Measurements from ENCODE around the gene ARRB2. TPM values are rescaled to one million over a fixed set of nuclear protein-coding genes. Genes with fewer than 3 reads are reported as not detected.
"Not testable (repeated sequence)": the region's sequence is repeated elsewhere in the genome, so short reads cannot be mapped to it uniquely, and the experiment has no call there.

ARRB2 gene
- polyA plus RNA-seq (2013, experiment 1 of 2; ENCODE audit: insufficient read length): 18.4 TPM
- polyA plus RNA-seq (2013, experiment 2 of 2; ENCODE audit: insufficient read length): 17.5 TPM

- peak; percentile 99 for DNase-seq
Measured at GRCh38 chr17:4709794-4710692, at the start of gene ARRB2. TSS of gene ARRB2 (plus strand) at chr17:4710632. CDS start at chr17:4710722, 90 bp downstream.

DNA sequence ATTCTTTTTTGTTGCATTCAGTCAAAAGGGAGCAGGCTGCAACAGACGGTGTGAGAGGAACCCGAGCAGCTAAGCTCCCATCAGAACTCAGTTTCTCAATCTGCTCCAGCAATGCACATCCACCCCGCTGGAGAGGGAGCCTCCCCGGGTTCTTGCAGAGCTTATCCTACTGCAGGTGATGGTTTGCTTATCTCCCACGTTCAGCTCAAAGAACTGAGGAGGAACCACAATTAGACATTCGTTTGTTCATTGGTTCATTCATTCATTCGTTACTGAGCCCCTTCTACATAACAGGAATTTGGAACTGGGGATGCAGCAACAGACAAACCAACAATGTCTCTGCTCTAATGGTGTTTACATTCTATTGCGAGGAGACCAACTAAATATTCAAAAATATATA is 46.7 kb upstream of the ARRB2 start:
- DNase-seq: no peak

GRCh38 chr17:4664230-4664629 is 46.2 kb upstream of the ARRB2 start:
- no peak for DNase-seq

DNA sequence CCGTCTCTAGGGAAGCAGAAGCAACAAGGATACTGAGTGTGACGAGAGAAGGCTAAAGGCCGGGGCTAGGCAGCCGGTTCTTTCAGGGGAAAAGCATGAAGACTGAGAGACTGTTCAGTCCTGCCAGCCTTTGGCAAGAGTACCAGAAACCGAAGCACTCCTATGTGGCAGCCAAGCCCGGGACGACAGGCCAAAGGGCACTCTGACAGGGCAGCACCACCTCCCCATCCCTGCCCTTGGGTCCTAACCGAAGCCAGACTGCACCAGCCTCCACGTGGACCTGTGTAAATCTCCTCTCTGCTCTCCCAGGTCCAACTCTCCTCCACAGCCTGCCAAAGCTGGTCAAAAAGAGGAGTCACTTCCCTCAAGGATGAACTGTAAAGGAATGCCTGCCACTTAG is 45.4 kb upstream of the ARRB2 start:
- no peak for DNase-seq

- no peak for DNase-seq
Measured at GRCh38 chr17:4666296-4666695, 44.1 kb upstream of the ARRB2 start.

DNA sequence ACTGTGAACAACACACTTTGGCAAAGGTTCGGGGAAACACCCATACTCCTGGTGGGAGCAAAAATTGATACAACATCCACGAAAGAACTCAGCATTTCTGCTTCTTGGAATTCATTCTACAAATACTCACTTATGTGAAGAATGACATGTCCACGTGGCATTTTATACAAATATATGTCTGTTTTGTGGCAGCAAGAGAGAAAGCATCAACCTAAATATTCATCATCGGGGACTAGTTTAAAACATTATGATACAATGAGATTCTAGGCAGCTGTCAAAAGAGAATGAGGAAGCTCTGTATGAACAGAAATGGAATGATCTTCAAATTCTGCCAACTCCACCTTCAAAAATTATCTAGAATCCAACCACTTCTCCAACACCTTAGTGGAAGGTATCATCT is 43.3 kb upstream of the ARRB2 start:
- DNase-seq: no peak

DNA sequence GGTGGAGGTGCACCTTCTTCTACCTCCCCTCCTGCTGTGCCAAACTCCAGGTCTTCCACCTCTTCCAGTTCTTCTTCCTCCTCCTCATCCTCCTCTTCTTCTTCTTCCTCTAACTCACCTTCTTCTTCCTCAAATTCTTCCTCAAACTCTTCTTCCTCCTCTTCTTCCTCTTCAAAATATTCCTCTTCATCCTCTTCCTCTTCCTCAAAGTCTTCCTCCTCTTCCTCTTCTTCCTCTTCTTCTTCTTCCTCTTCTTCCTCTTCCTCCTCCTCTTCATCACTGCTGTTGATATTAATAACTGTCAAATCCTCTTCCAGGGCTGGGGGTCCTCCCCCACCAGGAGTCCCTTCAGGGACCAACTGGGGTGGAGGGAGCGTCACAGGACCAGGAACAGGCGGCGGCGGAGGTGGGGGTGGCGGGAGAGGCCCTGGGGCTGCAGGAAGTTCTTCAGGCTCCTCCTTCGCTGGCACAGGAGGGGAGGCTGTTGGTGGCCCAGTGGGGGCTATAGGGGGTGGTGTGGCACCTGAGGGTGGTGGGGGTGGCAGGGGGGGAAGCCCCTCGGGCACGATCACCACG is 38.3 kb upstream of the ARRB2 start:
- no peak for DNase-seq

DNA sequence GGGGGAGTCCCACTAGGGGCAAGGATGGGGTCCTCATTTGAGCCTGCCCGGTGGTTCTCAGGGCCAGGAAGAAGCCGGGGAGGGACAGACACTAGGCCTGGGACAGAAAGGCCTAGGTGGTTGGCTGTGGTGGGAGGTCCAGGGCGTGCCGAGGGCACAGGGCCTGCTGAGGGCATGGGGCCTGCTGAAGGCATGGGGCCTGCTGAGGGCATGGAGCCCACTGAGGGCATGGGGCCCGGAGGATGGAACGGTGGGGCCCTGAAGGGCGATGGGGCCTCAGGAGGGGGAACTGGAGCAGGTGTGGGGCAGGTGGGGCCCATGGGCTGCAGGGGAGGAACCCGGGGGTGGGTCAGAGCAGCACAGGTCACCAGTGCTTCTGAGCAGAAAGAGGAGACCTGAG is 37.7 kb upstream of the ARRB2 start:
- DNase-seq: no peak

GRCh38 chr17:4673169-4673568 is 37.3 kb upstream of the ARRB2 start:
- DNase-seq: no peak

DNA sequence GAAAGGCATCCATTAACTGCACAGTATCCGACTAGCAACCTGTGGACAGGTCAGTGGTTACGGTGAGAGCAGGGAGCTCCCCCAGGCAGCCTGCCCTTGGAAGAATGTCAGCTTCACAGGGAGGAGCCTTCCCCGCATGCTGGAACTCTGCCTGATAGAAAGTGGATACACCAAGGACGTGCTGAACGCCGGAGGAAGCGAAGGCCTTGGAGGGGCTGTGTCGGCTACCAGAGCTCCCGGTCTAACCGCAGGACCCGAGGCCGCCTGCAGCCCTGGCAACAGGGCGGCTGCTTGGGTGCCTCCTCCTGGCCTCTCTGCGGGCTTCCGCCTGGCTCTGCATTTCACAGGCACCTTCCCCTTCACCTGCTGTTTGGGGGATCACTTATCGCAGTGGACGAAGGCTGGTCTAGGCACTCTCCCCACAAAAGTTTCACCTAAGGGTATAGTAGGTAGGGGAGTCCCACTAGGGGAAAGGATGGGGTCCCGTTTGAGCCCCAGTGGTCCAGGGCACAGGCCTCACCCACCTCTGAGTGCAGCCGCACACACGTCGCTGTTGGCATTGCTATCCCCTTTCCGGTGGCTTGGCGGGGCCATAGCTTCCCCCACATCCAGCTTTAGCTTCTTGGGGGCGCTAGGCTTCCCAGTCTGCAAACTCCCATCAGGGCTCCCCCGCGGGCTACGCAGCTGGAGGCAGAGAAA is 36.3 kb upstream of the ARRB2 start:
- no peak for DNase-seq

DNA sequence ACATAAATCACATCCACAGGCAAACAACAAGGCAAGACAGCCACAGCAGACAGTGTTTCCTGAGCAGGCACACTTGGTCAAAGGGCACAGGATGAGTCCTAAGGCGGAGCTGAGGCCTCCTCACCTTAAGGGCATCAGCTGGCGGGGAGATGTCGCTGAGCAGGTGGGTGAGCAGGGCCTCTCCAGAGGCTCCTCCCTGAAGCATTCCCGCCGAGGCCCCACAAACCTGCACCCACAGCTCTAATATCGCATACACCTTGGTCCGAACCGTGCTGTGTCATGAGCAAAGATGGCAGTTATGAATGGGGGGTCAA is 35.8 kb upstream of the ARRB2 start:
- DNase-seq: no peak

DNA sequence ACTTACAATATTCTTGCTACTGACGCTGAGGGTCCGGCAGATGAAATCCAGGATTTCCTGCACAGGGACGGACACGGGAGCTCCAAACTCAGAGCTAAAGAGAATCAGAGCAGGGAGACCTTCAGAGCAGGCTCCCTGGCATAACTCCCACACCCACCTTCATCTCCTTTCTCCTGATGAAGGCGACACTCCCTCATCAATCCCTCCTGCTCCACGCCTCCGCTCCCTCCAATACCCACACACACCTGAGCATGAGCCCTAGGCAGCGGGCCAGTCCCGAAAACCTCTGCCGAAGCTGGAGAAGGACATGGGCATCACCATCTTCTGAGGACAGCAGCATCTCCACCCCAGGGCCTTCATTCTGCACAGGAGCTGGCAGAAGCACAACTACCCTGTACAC is 34.6 kb upstream of the ARRB2 start:
- no peak for DNase-seq

DNA sequence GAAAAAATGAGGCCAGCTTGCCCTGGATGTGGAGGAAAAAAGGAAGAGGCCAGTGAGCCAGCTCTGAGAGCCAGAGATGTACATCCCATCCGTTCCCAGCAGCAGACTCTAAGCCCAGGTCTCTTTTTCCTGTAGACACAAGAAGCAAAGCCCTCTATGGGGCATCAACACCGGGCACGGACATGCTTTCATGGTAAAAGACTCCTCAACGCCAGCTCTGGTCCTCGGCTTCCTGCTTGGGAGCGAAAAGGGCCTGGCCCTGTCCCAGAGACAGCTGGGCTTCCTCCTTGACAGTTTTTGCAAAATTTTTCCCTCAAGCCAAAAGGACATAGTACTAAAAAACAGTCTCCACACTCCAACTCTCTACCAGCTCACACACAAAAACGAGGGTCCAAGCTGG is 33.6 kb upstream of the ARRB2 start:
- DNase-seq: no peak

DNA sequence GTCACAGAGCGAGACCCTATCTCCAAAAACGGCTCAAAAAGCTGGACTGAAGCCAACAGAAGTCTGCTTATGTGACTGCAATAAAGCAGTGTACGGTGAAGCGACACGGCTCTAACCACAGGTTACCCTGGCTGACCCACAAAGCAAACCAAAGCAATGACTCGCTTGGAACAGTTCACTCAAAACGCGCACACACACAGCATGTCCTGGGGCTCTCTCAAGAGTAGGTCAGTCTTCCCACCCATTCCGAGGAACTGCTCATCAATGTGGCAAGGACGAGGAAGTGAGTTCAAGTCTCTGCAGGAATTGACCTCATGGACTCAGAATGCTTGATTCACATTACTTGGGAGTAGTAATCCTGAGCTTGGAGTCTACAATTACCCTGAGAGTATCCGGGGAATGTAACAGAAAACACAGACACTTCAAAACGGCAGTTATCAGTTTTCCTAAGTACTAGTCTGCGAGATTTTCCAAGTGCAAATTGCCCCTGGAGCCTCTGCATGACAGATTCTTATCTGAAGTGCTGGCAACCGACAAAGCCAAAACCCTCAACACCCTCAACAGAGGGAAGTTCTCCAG is 31.9 kb upstream of the ARRB2 start:
- peak; percentile 66 for DNase-seq

GRCh38 chr17:4679658-4680057 is 30.8 kb upstream of the ARRB2 start:
- DNase-seq: peak; percentile 31

GRCh38 chr17:4683739-4684138 is 26.7 kb upstream of the ARRB2 start:
- DNase-seq: not testable (repeated sequence)

DNA sequence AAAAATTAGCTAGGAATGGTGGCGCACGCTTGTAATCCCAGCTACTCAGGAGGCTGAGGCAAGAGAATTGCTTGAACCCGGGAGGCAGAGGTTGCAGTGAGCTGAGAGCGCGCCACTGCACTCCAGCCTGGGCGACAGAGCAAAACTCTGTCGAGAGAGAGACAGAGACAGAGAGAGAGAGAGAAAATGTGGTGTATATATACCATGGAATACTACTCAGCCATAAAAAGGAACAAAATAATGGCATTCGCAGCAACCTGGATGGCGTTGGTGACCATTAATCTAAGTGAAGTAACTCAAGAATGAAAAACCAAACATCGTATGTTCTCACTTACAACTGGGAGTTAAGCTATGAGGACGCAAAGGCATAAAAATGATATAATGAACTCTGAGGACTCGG is 20.6 kb upstream of the ARRB2 start:
- DNase-seq: not testable (repeated sequence)

DNA sequence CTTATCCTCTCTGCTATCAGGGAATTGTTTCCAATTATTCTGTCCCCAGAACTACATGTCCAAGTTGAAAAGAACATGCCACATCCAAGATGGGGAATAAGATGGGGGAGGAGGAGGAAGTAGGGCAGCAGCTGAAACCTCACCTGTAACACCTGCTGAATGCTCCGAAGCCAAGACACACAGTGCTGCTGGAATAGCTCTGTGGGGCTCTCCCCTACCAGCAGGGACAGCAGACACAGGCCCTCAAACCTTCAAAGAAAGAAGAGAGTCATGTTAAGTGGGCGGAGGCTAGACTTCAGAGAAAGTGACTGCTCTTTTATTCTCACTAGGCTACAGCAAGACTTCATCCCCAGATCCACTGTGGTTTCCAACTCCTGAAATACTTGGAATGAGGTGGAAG is 19.7 kb upstream of the ARRB2 start:
- no peak for DNase-seq

DNA sequence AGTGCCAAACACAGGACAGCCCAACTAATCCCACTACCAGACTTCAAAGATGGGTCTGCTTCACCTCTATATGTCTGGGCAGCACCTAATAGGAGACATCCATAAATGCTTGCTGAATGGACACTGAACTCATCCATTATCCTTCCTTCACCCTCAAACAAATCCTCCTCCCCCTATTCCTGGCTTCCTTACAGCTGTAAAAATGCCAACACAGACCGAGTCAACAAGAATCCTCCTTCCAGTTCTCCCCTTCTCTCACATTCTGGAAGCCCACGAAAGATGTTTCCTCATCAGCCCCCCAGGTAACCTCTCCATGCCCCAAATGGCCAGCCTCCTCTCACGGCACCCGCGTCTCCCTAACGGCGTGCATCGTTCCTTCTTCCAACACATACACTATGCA is 18.7 kb upstream of the ARRB2 start:
- peak; percentile 20 for DNase-seq

DNA sequence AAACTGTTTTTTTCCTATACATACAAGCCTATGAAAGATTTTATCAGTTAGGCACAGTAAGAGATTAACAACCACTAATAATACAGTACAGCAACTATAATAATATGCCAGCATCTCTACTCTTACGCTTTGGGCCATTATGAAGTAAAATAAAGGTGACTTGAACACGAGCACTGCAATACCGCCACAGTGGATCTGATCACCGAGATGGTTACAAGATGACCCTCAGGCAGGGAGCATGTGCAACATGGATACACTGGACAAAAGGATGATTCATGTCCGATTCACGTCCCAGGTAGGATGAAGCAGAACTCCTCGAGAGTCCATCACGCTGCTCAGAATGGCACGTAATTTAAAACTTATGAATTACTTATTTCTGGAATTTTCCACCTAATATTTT is 17.0 kb upstream of the ARRB2 start:
- no peak for DNase-seq

DNA sequence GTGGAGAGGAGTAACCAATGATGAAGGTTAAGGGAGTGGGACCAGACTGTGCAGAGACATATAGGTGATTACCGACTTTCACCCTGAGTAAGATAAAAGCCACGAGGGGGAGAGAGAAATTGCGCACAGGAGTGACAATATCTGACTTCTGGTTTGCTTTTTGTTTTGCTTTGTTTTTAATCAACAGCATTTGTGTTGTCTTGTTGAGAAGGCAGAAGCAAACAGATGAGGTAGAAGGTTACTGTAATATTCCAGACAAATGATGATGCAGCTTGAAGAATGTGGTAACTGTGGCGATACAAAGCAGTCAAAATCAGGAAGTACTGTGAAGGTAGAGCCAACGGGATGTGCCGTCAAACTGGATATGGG is 14.0 kb upstream of the ARRB2 start:
- no peak for DNase-seq

DNA sequence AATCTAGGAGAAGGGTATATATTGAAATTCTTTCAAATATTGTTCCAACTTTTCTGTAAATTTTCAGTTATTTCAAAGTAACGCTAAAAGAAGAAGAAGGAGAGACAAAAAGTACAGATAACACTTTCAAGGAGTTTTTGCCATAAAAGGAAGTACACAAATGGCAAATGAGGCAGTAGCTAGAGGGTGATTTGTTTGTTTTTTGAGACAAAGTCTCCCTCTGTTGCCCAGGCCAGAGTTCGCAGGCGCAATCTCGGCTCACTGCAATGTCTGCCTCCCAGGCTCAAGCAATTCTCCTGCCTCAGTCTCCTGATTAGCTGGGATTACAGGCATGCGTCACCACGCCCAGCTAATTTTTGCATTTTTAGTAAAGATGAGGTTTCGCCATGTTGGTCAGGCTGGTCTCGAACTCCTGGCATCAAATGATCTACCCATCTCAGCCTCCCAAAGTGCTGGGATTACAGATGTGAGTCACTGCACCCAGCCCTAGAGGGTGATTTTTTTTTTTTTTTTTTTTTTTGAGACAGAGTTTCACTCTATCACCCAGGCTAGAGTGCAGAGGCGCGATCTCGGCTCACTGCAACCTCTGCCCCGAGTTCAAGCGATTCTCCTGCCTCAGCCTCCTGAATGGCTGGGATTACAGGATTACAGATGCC is 10.9 kb upstream of the ARRB2 start:
- DNase-seq: not testable (repeated sequence)

DNA sequence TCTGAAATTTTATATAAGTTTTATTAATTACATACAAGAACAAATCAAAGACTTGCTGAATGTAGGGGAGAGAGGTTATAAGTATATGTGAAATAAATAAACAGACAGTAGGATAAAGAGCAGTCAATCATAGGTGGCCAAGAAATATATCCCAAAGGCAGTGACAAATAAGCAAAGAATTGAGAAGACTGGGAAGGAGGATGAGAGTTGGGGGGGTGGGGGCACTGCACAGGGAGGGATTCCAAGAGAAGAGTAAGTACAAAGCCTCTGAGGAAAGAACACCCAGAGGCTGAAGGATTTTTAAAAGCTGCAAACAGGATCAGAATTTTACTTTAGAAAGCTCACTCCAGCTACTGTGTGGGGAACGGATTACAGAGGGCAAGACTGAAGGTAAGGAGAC is 9.3 kb upstream of the ARRB2 start:
- no peak for DNase-seq
